ENCODE measurements around the gene GOT1.

The GOT1 gene

DNA sequence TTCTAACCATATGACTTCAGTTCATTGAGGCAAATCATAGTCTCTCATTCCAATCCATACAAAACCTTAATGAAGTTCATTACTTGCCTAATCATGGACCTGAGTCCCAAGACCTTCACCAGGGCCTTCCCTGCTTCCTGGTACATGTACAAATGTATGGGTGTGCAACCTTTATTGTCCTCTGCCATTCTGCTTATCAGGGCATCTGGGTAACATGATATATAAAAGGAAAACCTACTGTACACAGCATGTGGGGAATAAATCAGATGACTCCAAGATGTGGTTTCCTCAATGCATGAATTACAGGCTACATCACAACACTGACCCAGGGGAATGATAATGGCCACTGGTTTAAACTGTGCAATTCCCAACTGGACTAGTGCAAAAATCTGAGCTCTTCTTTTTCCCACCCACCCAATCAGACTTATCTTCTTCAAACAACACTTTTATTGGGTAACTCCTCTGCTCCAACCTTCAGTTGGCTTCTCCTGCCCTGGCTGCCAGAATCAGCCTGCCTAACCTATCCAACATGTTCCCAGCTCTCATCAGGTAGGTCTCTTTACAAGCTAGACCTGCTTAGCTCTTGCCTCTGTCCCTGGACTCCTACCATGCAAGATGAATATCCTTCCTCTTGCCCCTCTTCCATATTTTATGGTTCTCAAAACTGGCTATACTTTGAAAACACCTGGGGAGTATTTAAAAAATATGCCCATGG lies 11.4 kb downstream of the GOT1 start:
- DNase-seq (ENCODE audit: low read depth) = no peak
- no peak for TF ChIP-seq CTCF (conservative IDR thresholded peaks at IDR 0.05; ENCODE audit: low read depth, low read length)

GRCh38 chr10:99412099-99412498 lies 18.3 kb downstream of the GOT1 start:
- peak; percentile 8 for TF ChIP-seq CTCF (conservative IDR thresholded peaks at IDR 0.05; ENCODE audit: low read depth, low read length)
- H3K4me3 ChIP-seq (ENCODE audit: low read length) = no peak overlapping the region
- no peak for DNase-seq (ENCODE audit: low read depth)

More for the DNA sequence above, 11.4 kb downstream of the GOT1 start:
- no peak overlapping the region for H3K4me3 ChIP-seq (ENCODE audit: low read length)

- no peak for TF ChIP-seq CTCF (conservative IDR thresholded peaks at IDR 0.05; ENCODE audit: low read depth, low read length)
Measured at GRCh38 chr10:99411546-99411945, 18.9 kb downstream of the GOT1 start.

GRCh38 chr10:99410876-99411275 lies 19.5 kb downstream of the GOT1 start:
- no peak overlapping the region for H3K4me3 ChIP-seq (ENCODE audit: low read length)

More at GRCh38 chr10:99411546-99411945, 18.9 kb downstream of the GOT1 start:
- DNase-seq (ENCODE audit: low read depth) = no peak
- no peak overlapping the region for H3K4me3 ChIP-seq (ENCODE audit: low read length)

GRCh38 chr10:99410146-99410545 lies 20.3 kb downstream of the GOT1 start:
- no peak overlapping the region for H3K4me3 ChIP-seq (ENCODE audit: low read length)
- TF ChIP-seq CTCF (conservative IDR thresholded peaks at IDR 0.05; ENCODE audit: low read depth, low read length) = no peak
- no peak for DNase-seq (ENCODE audit: low read depth)

More at GRCh38 chr10:99410876-99411275, 19.5 kb downstream of the GOT1 start:
- TF ChIP-seq CTCF (conservative IDR thresholded peaks at IDR 0.05; ENCODE audit: low read depth, low read length) = no peak
- DNase-seq (ENCODE audit: low read depth) = no peak

GRCh38 chr10:99406149-99406548 lies 24.3 kb downstream of the GOT1 start:
- no peak for DNase-seq (ENCODE audit: low read depth)
- no peak overlapping the region for H3K4me3 ChIP-seq (ENCODE audit: low read length)
- no peak for TF ChIP-seq CTCF (conservative IDR thresholded peaks at IDR 0.05; ENCODE audit: low read depth, low read length)

DNA sequence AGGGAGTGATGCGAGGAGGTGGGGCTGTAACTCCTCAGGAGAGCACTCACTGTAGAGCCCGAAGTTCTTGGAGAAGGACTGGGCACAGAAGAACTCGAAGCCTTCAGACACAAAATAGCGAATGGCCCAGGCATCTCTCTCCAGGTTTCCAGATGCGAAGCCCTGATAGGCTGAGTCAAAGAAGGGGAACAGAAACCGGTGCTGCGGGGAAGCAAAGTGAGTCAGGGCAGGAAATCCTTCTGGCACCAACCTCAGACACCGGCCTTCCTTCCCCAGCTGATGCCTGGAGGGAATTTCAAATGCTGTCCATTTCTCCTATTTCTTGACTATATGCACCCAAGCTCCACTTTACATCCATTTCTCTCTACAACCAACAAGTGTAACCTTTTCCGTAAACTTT lies 26.8 kb downstream of the GOT1 start:
- no peak overlapping the region for H3K4me3 ChIP-seq (ENCODE audit: low read length)
- no peak for DNase-seq (ENCODE audit: low read depth)
- TF ChIP-seq CTCF (conservative IDR thresholded peaks at IDR 0.05; ENCODE audit: low read depth, low read length) = no peak
